ENCODE data around the gene CLPX.
"Not testable (repeated sequence)": the region's sequence is repeated elsewhere in the genome, so short reads cannot be mapped to it uniquely, and the experiment has no call there.

CLPX gene

DNA sequence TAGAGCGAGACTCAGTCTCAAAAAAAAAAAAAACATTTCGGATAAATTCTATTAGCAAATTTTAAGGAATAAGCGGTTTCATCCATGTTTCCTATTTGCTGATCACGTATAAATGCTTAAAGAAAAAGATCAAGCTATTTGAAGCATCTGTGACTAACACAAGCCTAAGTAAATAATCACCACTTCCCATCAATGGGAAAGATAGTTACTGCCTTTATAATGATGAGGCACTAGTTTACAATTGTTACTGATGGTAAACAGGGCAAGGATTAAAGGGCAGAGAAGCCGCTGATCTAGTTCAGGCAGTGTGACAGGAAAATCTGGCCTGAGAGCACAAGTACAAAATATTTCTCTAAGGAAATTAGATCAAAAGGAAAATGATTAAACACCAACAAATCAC is 13.7 kb downstream of the CLPX start:
- no peak for DNase-seq (ENCODE audit: low spot score)

DNA sequence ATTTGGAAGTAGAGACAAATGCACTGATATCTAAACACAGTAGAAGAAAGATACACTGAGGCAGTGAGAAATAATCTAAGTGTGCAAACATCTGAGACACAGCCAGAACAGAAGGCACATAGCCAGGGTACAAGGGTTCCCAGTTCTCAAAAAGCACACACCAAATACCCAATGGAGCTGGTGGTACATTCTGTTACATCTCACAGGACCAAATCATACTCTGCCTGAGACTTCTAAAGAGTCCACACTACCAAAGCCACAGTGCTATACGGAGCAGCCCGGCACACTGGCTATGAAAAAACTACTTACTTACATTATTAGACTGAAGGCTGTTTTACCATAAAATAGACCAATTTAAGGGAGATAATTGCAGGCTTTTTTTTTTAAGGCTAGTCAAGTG is 19.3 kb downstream of the CLPX start:
- no peak for DNase-seq (ENCODE audit: low spot score)

DNA sequence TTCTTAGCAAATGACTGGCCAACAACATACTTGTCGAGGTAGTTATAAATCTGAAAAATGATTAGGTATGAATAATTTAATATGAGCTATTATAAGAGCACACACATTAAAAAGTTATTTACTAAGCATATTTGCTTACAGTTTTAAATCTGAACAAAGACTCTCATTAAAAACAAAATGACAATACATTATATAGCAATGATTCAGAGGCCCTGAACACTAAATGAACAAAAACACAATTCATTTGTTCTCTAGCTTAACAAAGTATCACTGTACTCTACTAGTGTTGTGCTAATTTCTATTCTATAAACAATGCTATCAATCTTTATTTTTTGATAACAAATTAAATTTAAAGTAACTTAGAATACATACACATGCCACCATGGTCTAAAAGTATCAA is 21.0 kb downstream of the CLPX start:
- DNase-seq (ENCODE audit: low spot score): no peak

DNA sequence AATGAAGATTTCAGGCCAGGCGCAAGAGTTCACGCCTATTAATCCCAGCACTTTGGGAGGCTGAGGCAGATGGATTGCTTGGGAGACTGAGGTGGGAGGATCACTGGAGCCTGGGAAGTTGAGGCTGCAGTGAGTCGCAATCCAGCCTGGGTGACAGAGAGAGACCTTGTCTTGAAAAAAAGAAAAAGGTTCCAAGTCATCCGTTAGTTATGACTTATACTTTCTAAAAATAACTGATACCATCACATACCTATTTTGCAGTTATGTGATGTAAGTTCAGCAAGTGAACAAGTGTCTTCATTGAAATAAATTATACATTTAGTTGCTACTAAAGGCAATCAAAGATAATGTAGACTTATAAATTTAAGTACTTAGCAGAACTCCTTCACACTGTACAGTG is 22.1 kb downstream of the CLPX start:
- DNase-seq (ENCODE audit: low spot score): no peak

DNA sequence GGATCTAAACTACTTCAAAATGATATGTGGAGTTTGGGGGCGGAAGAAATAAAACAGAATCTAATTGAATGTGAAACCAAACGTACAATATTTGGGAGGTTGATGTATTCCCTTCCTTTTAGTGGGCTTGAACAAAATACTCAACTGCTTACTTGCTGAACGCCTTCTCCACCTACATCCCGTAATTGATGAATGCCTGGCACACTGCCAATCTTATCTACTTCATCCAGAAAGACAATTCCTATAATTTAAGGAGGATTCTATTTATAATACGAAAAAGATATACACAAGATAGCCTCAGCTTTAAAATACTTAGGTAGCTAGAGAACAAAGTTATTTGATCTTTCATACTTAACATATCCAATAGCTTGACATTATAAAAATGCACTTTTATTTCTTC is 28.4 kb downstream of the CLPX start:
- DNase-seq (ENCODE audit: low spot score): no peak

DNA sequence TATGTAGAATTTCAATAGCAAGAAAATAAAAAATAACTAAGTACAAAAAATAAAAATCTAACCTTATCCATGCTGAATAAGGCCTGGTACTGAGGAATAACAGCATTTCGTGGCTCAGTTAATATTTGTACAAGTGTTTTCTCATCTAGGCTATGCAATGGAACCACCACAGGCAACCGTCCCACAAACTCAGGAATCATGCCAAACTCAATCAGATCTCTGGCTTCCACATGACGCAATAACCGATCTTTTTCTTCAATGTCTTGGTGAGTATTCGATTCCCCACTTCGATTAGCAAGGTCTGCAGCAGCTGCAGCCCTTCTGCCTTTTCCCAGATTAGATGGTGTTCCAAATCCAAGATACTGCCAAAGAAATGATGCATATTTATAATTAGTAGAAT is 30.4 kb downstream of the CLPX start:
- DNase-seq (ENCODE audit: low spot score): no peak

DNA sequence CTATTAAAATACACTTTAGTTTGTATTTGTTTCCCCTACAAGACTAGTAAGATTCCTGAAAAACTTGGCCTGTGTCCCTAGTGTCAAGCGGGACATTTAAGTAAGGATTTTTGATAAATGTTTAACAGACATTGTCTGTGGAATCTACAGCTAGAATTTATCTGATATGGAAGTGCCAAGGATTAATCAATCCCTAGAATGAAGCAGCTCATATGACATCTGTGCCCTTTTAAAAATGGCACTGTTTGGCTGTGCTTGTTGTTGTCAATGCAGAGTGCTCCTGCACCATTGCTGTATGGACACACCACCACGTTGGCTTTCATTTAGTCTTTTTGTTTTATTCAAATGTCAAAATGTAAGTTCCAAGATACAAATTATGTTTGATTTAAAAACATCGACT is 37.2 kb downstream of the CLPX start:
- DNase-seq (ENCODE audit: low spot score): no peak

DNA sequence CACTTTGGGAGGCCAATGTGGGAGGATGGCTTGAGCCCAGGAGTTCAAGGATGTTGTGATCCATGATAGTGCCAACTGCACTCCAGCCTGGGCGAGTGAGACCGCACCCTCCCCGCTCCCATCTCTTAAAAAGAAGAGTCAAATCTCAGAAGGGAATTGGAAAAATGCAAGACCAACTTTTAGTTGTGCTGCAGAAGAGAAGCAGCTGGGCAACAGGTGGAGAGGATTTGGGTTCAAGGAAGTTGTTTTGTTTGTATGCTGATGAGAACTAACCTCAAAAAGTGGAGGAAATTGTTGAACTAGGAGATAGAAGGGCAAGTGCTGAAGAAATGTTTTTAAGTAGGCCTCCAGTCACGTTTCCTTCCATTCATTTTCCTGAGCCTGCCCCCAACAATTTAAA is 38.7 kb downstream of the CLPX start:
- DNase-seq (ENCODE audit: low spot score): no peak

DNA sequence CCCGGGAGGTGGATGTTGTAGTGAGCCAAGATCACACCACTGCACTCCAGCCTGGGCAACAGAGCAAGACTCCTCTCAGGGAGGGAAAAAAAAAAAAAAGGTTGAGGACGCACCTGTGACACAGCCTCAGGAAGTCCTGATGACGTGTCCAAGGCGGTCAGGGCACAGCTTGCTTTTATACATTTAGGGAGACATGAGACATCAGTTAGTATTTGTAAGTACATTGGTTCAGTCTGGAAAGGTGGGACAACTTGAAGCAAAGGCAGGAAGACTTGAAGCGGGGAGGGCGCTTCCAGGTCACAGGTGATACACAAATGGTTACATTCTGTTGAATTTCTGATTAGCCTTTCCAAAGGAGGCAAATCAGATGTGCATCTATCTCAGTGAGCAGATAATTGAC is 46.5 kb downstream of the CLPX start:
- DNase-seq (ENCODE audit: low spot score): not testable (repeated sequence)

DNA sequence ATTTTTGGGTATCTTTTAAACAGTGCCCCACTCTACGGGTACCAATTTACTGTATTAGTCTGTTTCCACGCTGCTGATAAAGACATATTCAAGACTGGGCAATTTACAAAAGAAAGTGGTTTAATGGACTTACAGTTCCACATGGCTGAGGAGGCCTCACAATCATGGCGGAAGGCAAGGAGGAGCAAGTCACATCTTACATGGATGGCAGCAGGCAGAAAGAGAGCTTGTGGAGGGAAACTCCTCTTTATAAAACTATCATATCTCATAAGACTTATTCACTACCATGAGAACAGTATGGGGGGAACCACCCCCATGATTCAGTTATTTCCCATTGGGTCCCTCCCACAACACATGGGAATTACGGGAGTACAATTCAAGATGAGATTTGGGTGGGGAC is 47.2 kb downstream of the CLPX start:
- not testable (repeated sequence) for DNase-seq (ENCODE audit: low spot score)

DNA sequence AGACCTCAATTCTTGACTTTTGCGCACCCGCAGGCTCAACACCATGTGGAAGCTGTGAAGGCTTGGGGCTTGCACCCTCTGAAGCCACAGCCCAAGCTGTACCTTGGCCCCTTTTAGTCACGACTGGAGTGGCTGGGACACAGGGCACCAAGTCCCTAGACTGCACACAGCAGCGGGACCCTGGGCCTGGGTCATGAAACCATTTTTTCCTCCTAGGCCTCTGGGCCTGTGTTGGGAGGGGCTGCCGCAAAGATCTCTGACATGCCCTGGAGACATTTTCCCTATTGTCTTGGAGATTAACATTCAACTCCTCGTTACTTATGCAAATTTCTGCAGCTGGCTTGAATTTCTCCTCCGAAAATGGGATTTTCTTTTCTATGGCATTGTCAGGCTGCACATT is 48.1 kb downstream of the CLPX start:
- DNase-seq (ENCODE audit: low spot score): not testable (repeated sequence)

DNA sequence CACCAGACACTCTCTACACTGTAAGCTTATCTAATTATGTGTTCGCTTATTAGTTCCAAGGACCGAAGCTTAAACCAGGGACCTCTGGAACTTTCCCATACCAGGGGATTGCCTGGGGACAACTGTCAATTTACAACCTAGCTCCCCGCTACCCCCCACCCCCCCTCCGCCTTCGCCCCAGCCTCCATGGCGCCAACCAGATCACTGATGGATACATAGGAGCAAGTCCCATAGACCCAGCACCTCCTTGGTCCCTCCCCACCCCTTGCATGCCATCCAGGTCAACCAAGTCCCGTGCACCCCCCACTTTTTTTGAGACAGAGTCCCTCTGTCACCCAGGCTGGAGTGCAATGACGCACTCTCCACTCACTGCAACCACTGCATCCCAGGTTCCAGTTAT is 50.6 kb downstream of the CLPX start:
- DNase-seq (ENCODE audit: low spot score): no peak

DNA sequence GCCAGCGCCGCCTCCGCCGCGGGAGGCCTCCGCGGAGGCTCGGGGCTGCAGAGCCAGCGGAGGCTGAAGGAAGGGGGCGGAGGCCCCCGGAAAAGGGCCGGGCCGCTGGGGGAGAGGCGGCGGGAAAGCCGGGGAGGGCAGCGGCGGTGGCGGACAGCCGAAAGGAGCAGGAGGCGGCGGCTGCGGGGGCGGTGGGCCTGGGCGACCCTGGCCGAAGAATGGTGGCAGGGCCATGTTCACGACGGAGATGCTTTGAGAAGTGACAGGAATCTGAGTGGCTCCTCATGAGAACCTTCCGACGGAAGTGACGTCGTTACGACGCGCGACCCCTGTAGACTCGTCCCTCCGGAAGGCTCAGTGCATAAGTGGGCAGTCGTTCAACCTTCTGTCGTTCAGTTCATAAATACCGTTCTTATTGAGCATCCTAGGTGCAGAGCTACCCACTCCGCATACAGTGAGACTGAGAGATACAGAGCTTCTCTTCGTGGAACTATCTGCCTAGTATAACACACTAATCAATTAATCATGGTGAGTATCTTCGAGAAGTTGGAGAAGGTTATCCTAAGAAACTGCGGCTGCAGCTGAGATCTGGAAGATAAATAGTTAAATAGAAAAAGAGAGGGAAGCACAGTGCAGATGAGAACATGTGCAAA is 51.5 kb downstream of the CLPX start, which contains the start of gene PDCD7:
Gene PDCD7 (minus strand): TSS at position 261 of the 653 bp plus-strand sequence. CDS start 27 bp downstream, at position 234.
- DNase-seq (ENCODE audit: low spot score): peak; percentile 90

DNA sequence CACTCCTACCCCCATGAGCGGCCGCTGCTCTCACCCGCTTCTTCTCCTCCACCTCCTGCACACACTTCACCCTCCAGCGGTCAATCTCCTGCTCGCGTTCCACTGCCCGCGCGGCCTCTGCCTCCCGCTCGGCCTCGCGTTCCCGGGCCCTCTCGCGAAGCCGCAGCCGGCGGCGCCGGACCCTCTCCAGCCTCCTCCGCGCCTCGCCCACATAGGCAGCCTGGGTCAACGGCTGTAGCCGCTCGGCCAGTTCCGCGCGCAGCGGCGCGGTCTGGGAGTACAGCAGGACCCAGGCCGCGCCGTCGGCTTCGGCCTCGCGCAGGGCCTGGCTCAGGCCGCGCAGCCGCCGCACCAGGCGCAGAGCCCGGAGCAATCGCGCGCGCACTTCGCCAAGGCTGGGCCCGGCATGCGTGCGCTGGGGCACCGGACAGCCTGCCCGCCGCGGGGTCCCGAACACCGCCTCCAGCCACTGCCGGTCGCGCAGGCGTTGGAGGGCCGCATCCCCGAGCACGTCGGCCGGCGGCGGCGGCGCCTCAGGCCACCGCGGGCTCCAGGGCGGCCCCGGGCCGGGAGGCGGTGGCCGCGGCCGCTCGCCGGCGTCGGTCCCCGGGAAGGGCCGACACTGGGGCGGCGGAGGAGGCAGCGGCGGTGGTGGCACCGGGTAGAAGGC is 52.1 kb downstream of the CLPX start:
- DNase-seq (ENCODE audit: low spot score): peak; percentile 61

DNA sequence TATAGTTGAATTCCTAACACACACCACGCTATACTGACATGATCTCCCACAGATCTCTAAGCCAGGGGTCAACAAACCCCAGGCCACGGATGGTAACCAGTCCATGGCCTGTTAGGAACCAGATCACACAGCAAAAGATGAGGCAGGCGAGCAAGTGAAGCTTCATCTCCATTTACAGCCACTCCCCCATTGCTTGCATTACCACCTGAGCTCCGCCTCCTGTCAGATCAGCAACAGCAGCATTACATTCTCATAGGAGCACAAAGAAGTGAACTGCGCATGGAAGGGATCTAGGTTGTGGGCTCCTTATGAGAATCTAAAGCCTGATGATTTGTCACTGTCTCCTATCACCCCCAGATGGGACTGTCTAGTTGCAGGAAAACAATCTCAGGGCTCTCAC is 54.2 kb downstream of the CLPX start:
- no peak for DNase-seq (ENCODE audit: low spot score)

DNA sequence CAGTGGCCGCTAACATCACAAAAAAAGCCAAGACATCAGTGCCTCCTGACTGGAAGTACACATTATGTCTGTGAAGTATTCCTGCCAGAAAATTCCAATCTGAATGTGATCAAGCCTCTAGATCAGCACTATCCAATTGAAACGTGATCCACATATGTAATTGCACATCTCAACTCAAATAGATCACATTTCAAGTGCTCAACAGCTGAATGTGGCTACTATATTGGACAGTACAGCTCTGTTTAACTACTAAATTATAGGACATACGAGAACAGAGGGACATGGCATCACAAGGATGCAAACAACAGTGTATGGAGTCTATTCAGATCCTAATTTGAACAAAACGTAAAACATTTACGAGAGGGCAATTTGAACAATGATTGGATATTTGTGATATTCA is 69.6 kb downstream of the CLPX start:
- DNase-seq (ENCODE audit: low spot score): no peak

DNA sequence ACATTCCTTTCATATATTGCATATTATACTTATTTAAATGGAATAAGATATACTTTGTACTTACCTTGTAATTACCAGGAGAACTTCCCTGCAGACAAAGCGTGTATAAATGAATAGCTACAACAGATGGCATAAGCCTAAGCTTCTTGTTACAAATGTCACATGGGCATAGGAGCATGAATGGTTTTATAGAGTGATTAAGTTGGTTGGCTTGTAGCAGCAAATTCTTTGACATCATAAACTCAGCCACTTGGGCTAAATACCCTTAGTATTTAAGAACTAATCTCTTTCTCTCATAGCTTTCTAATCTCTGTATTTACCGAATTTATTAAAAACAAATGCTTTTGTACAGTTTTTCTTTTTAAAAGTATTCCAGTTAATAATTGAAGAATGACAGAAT is 70.1 kb downstream of the CLPX start, which contains the start of gene UBAP1L:
Gene UBAP1L (minus strand): TSS at position 115 of the 400 bp plus-strand sequence. CDS start 8,985 bp downstream, outside the sequence.
- DNase-seq (ENCODE audit: low spot score): no peak

DNA sequence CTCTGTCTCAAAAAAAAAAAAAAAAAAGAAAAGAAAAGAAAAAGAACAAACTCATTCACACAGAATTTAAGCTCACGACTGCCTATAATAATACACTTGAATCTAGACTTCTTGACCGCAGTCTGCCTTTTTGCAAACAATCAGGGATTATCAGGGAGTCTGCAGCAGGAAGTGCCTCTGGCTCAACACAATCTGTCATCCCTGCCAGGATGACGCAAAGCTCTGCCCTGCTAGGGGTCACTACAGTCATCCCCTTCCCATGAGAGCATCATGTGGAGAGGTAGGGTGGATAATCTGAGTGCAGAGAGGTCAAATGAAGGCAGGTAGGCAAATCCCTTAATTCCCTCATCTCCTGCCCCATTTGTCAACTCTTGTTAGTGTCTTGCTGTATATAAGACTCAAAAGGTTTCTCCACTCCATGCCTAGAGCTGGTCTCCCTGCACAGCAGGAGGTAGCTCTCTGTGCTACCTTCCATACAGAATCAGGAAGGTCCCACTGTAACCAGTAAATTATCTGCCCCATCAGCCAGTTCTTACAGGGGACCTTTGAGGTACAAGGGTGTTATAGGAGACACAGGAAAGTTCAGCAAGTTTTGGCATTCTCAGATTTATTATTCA is 74.4 kb downstream of the CLPX start:
- DNase-seq (ENCODE audit: low spot score): no peak

DNA sequence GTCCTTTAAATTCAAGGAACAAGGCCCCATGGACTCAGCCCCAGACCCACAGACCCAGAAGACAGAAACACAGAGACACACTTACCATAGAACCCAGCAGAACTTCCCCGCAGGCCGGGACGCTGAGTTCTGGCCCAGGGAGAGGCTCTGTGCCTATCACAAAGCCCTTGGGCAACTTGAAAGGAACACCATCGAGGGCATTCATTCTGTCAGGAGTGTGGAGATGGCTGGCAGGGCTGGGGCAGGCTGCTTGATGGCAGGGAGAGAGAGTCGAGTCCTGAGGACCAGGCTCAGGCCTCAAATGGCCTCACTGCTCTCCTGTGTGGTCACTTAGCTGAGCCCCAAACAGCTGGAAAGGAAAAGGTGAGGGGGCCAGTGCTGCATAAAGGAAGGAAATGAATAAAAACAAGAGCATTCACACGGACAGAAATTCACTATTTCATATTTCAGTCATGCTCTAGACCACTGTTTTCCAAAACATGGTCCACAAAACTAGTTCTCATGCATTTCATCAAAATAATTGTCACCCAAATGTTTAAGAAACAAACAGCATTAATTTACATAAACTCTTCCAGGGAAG is 79.0 kb downstream of the CLPX start:
- no peak for DNase-seq (ENCODE audit: low spot score)

DNA sequence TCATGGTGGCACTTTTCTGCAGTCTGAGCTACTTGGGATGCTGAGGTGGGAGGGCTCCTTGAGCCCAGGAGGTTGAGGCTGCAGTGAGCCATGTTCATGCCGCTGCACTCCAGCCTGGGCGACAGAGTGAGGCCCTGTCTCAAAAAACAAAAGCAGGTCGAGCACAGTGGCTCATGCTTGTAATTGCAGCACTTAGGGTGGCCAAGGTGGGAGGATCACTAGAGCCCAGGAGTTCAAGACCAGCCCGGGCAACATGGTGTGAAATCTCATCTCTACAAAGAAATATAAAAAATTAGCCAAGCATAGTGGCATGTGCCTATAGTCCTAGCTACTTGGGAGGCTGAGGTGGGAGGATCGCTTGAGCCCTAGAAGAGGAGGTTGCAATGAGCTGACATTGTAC is 80.1 kb downstream of the CLPX start:
- no peak for DNase-seq (ENCODE audit: low spot score)

DNA sequence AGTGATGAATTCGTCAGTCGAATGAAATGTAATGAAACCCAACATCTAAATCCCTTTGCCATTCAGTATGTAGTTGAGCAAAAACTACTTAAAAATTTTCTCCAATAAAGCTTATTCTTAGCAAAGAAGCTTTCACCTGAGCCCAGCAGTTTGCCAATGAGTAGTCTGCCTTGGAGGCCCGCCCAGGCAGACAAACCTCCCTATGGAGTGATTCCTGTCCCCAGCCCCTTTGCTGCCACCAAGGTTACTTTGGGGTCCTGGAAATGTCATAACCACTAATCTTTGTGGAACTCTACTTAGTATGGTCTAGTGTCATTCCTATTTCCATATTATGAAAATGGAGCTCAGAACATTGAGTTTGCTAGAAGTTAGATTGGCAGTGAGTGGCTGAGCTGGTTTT is 82.2 kb downstream of the CLPX start:
- no peak for DNase-seq (ENCODE audit: low spot score)

DNA sequence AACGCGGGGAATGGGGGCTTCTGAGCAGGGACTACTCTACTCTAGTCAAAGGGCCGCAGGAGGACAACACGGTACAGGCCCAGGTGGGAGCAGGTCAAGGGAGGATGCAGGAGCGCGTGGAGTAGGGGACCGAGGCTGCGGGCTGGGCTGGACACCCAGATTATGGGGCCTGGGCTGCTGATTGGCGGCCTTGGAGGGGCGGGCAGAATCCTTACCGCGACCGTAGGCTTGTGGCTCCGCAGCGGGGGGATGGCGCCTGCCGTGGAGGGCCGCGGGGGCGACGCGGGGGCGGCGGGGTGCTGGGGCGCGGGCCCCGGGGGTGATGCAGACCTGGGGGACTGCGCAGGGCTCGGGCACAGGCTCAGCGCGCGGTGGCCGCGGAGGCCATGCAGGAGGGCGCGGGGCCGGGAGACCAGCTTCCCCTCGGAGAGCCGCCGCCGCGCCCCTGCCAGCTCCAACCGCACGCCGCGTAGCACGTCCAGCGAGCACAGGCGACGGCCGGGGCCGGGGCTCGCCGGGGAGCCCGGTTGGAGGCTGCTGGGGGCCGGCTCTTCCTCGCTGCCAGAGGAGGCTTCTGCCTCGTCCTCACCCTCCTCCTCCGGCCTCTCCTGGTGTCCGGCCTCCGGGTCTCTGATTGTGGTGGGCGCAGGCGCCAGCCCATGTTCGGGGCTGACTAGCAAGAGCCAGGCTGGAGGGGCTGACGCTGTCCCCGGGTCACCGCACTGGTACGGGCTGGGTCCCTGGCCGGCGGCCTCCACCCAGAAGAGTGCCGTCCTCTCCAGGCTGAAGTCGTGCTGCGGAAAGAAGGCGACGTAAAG is 83.0 kb downstream of the CLPX start:
- DNase-seq (ENCODE audit: low spot score): no peak

Data from germinal center (tissue), 1 donor.